HepG2 (cell line): ENCODE measurements around the gene RAP1A. TPM values are rescaled to one million over a fixed set of nuclear protein-coding genes. Genes with fewer than 3 reads are reported as not detected.

Experiments used
- ARID5B ChIP-seq: IDR thresholded peaks from 2 replicates; pipeline ENCODE4 v1.4.0; 2020; ENCODE audit warnings: mild to moderate bottlenecking, missing genetic modification reagents
- DNMT1 ChIP-seq: sonication (generic); formaldehyde crosslinking; IDR thresholded peaks from 2 replicates; pipeline ENCODE4 v1.5.1; 2020; ENCODE audit warnings: mild to moderate bottlenecking, missing genetic modification reagents
- DZIP1 ChIP-seq: sonication (generic); formaldehyde crosslinking; IDR thresholded peaks from 2 replicates; pipeline ENCODE4 v1.5.0; 2020; ENCODE audit warnings: mild to moderate bottlenecking, missing genetic modification reagents
- HNF4G ChIP-seq, 2 experiments: sonication (generic) in 1 of 2; formaldehyde crosslinking in 1 of 2; IDR thresholded peaks; 2 replicates each; pipeline versions ENCODE4 v1.4.0 to v1.6.1; 2011 to 2020; ENCODE audit warnings: borderline replicate concordance in 2 of 2, low read depth in 2 of 2, mild to moderate bottlenecking in 2 of 2, low read length in 1 of 2, missing genetic modification reagents in 1 of 2, moderate library complexity in 1 of 2
- KDM2A ChIP-seq: sonication (generic); formaldehyde crosslinking; IDR thresholded peaks from 2 replicates; pipeline ENCODE4 v1.4.0; 2020; ENCODE audit warnings: low read depth, missing genetic modification reagents, borderline replicate concordance
- SKI ChIP-seq: fragments of 450-650 bp; IDR thresholded peaks from one replicate; pipeline ENCODE4 v1.6.1; 2018; ENCODE audit warnings: mild to moderate bottlenecking; ENCODE audit not compliant: partially characterized antibody
- STAT6 ChIP-seq: sonication (generic); formaldehyde crosslinking; IDR thresholded peaks from 2 replicates; pipeline ENCODE4 v1.4.0; 2020; ENCODE audit warnings: missing genetic modification reagents, mild to moderate bottlenecking, borderline replicate concordance
- ZNF34 ChIP-seq: sonication (generic); formaldehyde crosslinking; IDR thresholded peaks from 2 replicates; pipeline ENCODE4 v1.4.0; 2020; ENCODE audit warnings: mild to moderate bottlenecking, missing genetic modification reagents, borderline replicate concordance
- ZNF362 ChIP-seq: sonication (generic); formaldehyde crosslinking; IDR thresholded peaks from 2 replicates; pipeline ENCODE4 v1.4.0; 2020; ENCODE audit warnings: missing genetic modification reagents, mild to moderate bottlenecking, borderline replicate concordance
- ZNF503 ChIP-seq: sonication (generic); formaldehyde crosslinking; IDR thresholded peaks from 2 replicates; pipeline ENCODE4 v1.4.0; 2020; ENCODE audit warnings: missing genetic modification reagents
- ZNF704 ChIP-seq: sonication (generic); formaldehyde crosslinking; IDR thresholded peaks from 2 replicates; pipeline ENCODE4 v1.8.1; 2023; ENCODE audit warnings: mild to moderate bottlenecking, inconsistent platforms, moderate library complexity, missing genetic modification reagents, borderline replicate concordance
- polyA plus RNA-seq, 8 experiments: library from polyadenylated mRNA; depleted of rRNA in 3 of 8; stranded (reverse) in 7 of 8; unstranded in 1 of 8; fragments of >200 nt; fragmentation: Illumina TruSeq in 4 of 8; extraction: Trizol in 4 of 8; gene quantifications; 2 replicates each; pipeline versions ENCODE4 v1.2.1 to v1.2.3, GENCODE V29; 2011 to 2016; ENCODE audit warnings: low read depth in 4 of 8, missing spikeins in 1 of 8, mixed read lengths in 1 of 8; ENCODE audit not compliant: insufficient read depth in 1 of 8
- total RNA-seq, 5 experiments: library from RNA; depleted of rRNA; stranded (reverse); fragments of >200 nt; fragmentation: Illumina TruSeq; extraction: Trizol; gene quantifications; 2 replicates each; pipeline ENCODE4 v1.2.3, GENCODE V29; 2016; ENCODE audit warnings: low read depth in 1 of 5

The RAP1A gene
- total and polyA plus RNA-seq, 2 of the 13 experiments (the other 11 are each of a cell fraction or from before 2014, with no cell fraction given): 19.0 to 20.7 TPM

- TF ChIP-seq ZNF362 (CRISPR knock-in tag) (no peak), DNMT1 (CRISPR knock-in tag) (0 out of 2 replicates have a peak, but pooled peaks have one; percentile 60), HNF4G (IDR thresholded peaks at IDR 0.05; ENCODE audit: borderline replicate concordance, low read depth, low read length) (no peak), HNF4G (CRISPR knock-in tag; IDR thresholded peaks at IDR 0.05; ENCODE audit: borderline replicate concordance, low read depth) (0 out of 2 replicates have a peak, but pooled peaks have one; percentile 43), SKI (no peak), STAT6 (CRISPR knock-in tag) (no peak), ZNF503 (CRISPR knock-in tag) (peak; percentile 75), KDM2A (peak; percentile 74; the same call in 1 of the 2 replicates), ARID5B (peak; percentile 37; the same call in 1 of the 2 replicates), DZIP1 (CRISPR knock-in tag) (no peak), ZNF704 (CRISPR knock-in tag) (no peak), ZNF34 (CRISPR knock-in tag) (peak; percentile 10; the same call in 1 of the 2 replicates)
Observed at GRCh38 chr1:111739194-111739924, 119.8 kb downstream of the RAP1A start, which contains the start of gene INKA2 (continued).
